Mucosa of descending colon (tissue), 3 donors: ENCODE measurements around the gene RNF11. TPM values are rescaled to one million over a fixed set of nuclear protein-coding genes. Genes with fewer than 3 reads are reported as not detected.

ENCODE experiments used
- ATAC-seq: fragments of 200-7000 bp; cut with Tn5 transposase; one replicate; pipeline ENCODE4 v1.9.1; 2020; ENCODE audit warnings: mild to moderate bottlenecking, moderate library complexity
- DNase-seq, 3 donors: peaks; one replicate each; pipeline ENCODE4 v3.0.0-alpha.2; 2020
- H3K36me3 ChIP-seq: fragments of 200-600 bp; one replicate; pipeline ENCODE4 v1.8.0; 2021; ENCODE audit warnings: low read depth, mild to moderate bottlenecking
- H3K4me1 ChIP-seq: fragments of 200-600 bp; one replicate; pipeline ENCODE4 v1.8.0; 2021; ENCODE audit warnings: low read depth, mild to moderate bottlenecking
- H3K4me3 ChIP-seq: fragments of 200-600 bp; one replicate; pipeline ENCODE4 v1.8.0; 2021; ENCODE audit warnings: mild to moderate bottlenecking
- H3K9me3 ChIP-seq: fragments of 200-600 bp; one replicate; pipeline ENCODE4 v1.8.0; 2021; ENCODE audit warnings: mild to moderate bottlenecking
- intact Hi-C, 2 donors: fragments of 100-400 bp; cut with DNase I in 1 of 2; cut with micrococcal nuclease in 1 of 2; formaldehyde crosslinking; loops; one replicate each; pipeline versions ENCODE4 v1.11.0 to v1.11.1; 2022; cut with DNase I, micrococcal nuclease
- long read RNA-seq, 2 donors: library from polyadenylated mRNA; unstranded; transcript quantifications; one replicate each; pipeline ENCODE4 v2.0.0, GENCODE V29; 2019 to 2021
- total RNA-seq, 3 donors: library from RNA; stranded (reverse); fragmentation: NEBNext Ultra II Directional in 2 of 3; extraction: Animal tissue kit (Norgen Biotek cat#: 25700) in 2 of 3; gene quantifications; one replicate each; pipeline versions ENCODE4 v1.2.1 to v1.2.4, GENCODE V29; 2021 to 2023
- TF ChIP-seq, protein P1 (sequence below): fragments of 200-600 bp; IDR thresholded peaks from one replicate; pipeline ENCODE4 v1.8.0; 2022; ENCODE audit warnings: antibody characterized with exemption, mild to moderate bottlenecking
- donor health status: DM: no; HTN: no; CAD: no; lungs with moderate emphysema.
- donor health status: DM: no; HTN: no; CAD: no.
- donor health status: DM: no; HTN: yes; CAD: no.

Gene RNF11, protein sequence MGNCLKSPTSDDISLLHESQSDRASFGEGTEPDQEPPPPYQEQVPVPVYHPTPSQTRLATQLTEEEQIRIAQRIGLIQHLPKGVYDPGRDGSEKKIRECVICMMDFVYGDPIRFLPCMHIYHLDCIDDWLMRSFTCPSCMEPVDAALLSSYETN
- 100 to 1,000 TPM in 1 of 3 donors, 10 to 100 TPM in 2; 66.7 to 117 (median 84.7) TPM for total RNA-seq
- long read RNA-seq, donor 1, transcript RNF11-201 (3 exons, 3,084 nt): major isoform, 243 of 257 reads
- long read RNA-seq, donor 1, partial matches to known transcripts: 0 of 257 reads
- long read RNA-seq, donor 1, other reads (novel, unspliced or antisense): 10 of 257 reads
- long read RNA-seq, donor 2, transcript RNF11-201 (3 exons, 3,084 nt): major isoform, 6 of 6 reads
- long read RNA-seq, donor 2, partial matches to known transcripts: 0 of 6 reads
- long read RNA-seq, donor 2, other reads (novel, unspliced or antisense): 0 of 6 reads

DNA sequence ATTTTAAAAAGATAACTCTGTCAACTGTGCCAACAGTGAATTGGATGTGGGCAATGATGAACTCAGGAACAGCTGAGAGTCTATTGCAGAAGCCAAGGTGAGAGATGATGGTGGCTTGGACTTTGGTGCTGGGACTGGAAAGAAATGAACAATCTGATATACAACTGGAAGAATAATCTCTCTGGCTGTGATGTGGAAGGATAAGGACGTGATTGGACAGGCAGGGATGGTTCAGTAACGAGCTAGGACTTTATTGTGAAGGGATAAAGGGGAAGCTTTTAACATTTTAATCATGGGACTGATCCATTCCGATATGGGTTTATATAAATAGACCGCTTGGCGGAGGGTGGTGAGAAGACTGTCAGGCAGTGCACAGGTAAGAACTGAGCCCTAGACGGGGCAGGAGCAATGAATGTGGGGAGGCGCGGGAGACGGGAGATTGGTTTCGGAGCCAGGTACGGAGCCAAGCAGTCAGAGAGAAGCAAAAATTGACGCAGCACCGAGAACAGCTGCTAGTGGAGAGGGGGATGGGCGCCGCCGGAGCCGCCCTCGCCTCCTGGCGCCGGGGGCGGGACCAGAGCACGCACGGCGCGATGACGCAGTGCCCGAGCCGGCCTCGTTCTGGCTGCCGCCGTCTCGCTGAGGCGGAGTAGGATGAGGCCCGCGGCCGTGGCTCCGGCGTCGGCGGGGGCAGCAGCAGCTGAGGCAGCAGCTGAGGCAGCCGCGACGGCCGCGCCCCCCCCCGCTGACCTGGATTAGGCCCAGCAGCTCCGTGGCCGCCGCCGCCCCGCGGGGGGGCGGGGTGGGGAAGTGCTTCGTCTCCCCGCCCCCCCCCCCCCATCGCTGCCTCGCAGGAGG is at the start of gene RNF11:
RNF11 (plus strand) TSS at position 601 of the 858 bp plus-strand sequence. CDS start 484 bp downstream, outside the sequence.
- intact Hi-C loops: no loop called here
- no peaks in the 10 kb centered on the region for H3K36me3 ChIP-seq
- ATAC-seq (peak; percentile 96), DNase-seq (peak; percentile 95 to 96 (median 95))
- TF ChIP-seq, protein P1, sequence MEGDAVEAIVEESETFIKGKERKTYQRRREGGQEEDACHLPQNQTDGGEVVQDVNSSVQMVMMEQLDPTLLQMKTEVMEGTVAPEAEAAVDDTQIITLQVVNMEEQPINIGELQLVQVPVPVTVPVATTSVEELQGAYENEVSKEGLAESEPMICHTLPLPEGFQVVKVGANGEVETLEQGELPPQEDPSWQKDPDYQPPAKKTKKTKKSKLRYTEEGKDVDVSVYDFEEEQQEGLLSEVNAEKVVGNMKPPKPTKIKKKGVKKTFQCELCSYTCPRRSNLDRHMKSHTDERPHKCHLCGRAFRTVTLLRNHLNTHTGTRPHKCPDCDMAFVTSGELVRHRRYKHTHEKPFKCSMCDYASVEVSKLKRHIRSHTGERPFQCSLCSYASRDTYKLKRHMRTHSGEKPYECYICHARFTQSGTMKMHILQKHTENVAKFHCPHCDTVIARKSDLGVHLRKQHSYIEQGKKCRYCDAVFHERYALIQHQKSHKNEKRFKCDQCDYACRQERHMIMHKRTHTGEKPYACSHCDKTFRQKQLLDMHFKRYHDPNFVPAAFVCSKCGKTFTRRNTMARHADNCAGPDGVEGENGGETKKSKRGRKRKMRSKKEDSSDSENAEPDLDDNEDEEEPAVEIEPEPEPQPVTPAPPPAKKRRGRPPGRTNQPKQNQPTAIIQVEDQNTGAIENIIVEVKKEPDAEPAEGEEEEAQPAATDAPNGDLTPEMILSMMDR: no peak
- peak within 1 kb of the TSS; percentile 97 for H3K4me3 ChIP-seq
- peaks cover 30% of the 10 kb centered on the region for H3K4me1 ChIP-seq
- no peaks in the 10 kb centered on the region for H3K9me3 ChIP-seq

DNA sequence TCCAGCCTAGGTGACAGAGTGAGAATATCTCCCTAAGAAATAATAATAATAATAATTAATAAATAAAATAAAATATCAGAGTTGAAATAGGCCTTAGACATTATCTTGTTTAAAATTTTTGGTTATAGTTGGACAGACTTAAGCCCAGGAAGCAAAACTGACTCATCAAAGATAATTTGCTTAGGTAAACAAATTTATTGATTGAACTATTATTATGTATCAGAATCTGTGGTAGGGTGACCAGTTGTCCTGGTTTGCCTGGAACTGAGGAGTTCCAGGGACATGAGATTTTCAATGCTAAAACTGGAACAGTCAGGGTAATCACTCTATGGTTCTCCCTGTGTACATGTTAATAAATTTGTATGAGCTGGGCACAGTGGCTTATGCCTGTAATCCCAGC is 47.8 kb upstream of the RNF11 start:
- ATAC-seq (no peak), DNase-seq (no peak)
- Histone ChIP-seq H3K4me1 (no peaks in the 10 kb centered on the region), H3K36me3 (no peaks in the 10 kb centered on the region), H3K4me3 (no peak overlapping the region), H3K9me3 (no peaks in the 10 kb centered on the region)
- intact Hi-C loops: loop anchor here (5.0 to 10.0 kb wide), 2 partner anchors 261 to 413 kb away; no protein-coding TSS in a partner anchor
- TF ChIP-seq, protein P1: no peak

DNA sequence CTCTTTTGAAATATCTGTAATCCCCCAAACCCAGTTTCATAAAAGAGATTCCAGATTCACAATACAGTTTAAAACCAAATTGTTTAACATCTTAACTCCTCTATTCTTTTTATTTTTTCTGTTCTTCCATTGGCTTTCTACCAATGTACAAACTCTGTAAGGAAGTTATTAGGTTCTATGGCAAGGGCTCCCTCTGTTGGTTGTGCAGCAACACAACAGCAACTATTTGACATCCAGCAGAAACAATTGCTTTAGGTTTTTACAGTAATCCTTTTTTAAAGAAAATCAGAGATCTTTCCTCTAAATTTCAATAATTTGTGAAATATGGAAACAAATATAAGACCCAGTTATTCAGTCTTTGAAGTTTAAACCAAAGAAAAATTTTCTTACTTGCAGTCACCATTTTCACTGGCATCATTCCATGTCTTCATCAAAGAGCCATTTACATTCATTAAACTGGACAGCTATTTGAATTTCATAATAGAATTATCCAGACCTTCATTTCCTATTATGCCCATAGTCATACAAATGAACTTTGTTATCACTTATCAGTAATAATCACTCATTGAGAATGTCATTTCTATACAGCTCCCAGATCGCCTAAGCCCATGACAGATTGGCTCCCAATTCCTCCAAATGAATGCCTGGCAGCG is 46.5 kb upstream of the RNF11 start:
- ATAC-seq (peak; percentile 72), DNase-seq (peak in 1 of 3 donors; percentile 45)
- intact Hi-C loops: loop anchor here (5.0 to 10.0 kb wide), 2 partner anchors 262 to 415 kb away; no protein-coding TSS in a partner anchor

DNA sequence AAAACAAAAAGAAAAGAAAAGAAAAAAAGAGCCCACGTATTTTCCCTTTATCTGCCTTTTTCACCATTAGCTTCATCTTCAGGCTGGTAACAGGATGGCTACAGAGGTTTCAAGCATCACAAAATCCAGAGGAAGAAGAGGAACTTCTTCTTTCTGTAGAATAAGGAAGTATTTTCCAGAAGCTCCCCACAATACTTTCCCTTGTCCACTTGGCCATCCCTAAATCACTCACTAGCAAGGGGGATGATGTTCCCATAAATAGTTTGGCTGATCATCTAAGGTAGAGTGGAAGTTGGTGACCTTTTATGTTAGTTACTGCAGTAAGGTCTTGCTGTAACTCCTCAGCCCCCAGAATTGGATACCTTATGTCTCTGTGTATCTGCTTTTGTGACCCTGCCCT is 45.1 kb upstream of the RNF11 start:
- H3K4me3 ChIP-seq: no peak overlapping the region
- no peak for ATAC-seq
- H3K4me1 ChIP-seq: no peaks in the 10 kb centered on the region
- TF ChIP-seq, protein P1: no peak
- no peak for DNase-seq
- no peaks in the 10 kb centered on the region for H3K36me3 ChIP-seq
- no peaks in the 10 kb centered on the region for H3K9me3 ChIP-seq
- intact Hi-C loops: no loop called here

More for the DNA sequence above, 46.5 kb upstream of the RNF11 start:
- Histone ChIP-seq H3K9me3 (no peaks in the 10 kb centered on the region), H3K4me3 (no peak overlapping the region), H3K4me1 (no peaks in the 10 kb centered on the region), H3K36me3 (no peaks in the 10 kb centered on the region)
- TF ChIP-seq, protein P1: peak; percentile 70

DNA sequence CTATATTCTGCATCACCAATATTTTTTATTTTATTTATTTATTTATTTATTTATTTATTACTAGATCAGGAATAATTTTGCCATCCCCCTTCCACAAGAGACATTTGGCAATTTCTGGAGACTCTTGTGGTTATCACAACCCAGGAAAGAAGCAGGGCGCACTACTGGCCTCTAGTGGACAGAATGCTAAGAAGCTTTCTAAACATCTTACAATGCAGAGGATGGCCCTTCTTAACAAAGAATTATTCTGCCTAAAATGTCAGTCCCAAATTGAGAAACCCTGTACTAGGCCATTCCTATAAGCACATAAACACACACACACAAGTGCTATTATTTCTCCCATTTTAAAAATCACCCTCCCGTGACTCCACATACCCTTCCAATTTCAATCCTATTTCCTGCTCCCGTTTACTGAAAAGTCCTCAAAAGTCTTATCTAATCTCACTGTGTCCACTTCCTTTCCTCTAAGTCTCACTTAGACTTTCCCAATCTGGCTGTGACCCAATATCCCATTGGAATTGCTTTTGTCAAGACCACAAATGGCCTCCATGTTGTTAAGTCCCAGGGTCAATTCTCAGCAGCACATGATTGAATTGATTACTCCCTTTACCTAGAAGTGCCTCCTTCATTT is 43.7 kb upstream of the RNF11 start:
- intact Hi-C loops: no loop called here
- no peaks in the 10 kb centered on the region for H3K4me1 ChIP-seq
- no peak overlapping the region for H3K4me3 ChIP-seq
- no peaks in the 10 kb centered on the region for H3K9me3 ChIP-seq
- TF ChIP-seq, protein P1: peak; percentile 70
- peak in 1 of 3 donors; percentile 88 for DNase-seq
- H3K36me3 ChIP-seq: no peaks in the 10 kb centered on the region
- ATAC-seq: peak; percentile 70
